Measurements from ENCODE around the gene AP2B1.

The AP2B1 gene

DNA sequence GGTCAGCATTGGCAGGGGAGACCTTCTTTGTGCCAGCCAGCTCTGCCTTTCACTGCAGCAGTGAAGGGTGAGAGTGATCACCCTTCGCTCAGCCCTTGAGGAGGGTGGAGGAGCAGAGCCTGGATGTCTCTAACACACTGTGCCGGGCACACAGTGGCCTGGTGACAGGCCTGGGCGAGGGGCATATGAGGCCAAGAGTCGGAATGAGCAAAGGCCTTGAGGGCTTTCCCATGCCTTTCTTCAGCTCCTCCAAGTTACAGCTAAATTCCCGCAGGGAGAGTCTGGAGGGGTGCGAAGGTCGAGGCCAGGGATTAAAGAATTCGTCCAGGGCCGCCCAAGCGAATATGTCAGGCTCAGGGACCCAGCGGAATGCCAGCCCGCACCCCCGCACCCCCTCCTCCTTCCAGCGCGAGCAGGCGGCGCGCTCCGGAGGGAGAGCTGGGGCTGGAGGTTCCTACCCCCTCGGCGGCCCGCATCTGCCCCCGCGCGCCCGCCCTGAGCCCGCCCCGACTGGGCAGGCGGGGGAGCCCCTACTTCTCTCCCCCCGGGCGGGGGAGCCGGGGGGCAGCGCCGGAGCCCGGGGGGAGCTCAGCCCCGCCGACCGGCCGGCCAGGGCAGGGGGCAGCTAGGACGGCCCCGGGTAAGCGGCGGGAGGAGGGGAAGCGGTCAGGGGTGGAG is 144.3 kb downstream of the AP2B1 start, which contains the start of gene RASL10B (continued):
- TF ChIP-seq SALL2 (tag by site-specific recombination; IDR thresholded peaks at IDR 0.05; ENCODE audit: borderline replicate concordance) (no peak), ZNF398 (tag by site-specific recombination; IDR thresholded peaks at IDR 0.05) (peak; percentile 96), SCRT1 (tag by site-specific recombination; IDR thresholded peaks at IDR 0.05; ENCODE audit: borderline replicate concordance) (no peak), RBAK (tag by site-specific recombination; IDR thresholded peaks at IDR 0.05) (no peak), ZFP37 (tag by site-specific recombination; IDR thresholded peaks at IDR 0.05) (no peak), ZNF747 (tag by site-specific recombination; IDR thresholded peaks at IDR 0.05) (no peak), TSHZ1 (tag by site-specific recombination; IDR thresholded peaks at IDR 0.05; ENCODE audit: borderline replicate concordance) (no peak), ZNF639 (tag by site-specific recombination; IDR thresholded peaks at IDR 0.05) (no peak), GFI1B (tag by site-specific recombination; IDR thresholded peaks at IDR 0.05) (no peak), ZNF24 (tag by site-specific recombination; IDR thresholded peaks at IDR 0.05) (no peak), ZNF138 (tag by site-specific recombination; IDR thresholded peaks at IDR 0.05; ENCODE audit: borderline replicate concordance) (no peak), OSR2 (tag by site-specific recombination; IDR thresholded peaks at IDR 0.05) (no peak), ZNF140 (tag by site-specific recombination; IDR thresholded peaks at IDR 0.05) (no peak), ZNF366 (tag by site-specific recombination; conservative IDR thresholded peaks at IDR 0.05) (no peak), ZNF624 (tag by site-specific recombination; IDR thresholded peaks at IDR 0.05) (no peak), KLF10 (tag by site-specific recombination; IDR thresholded peaks at IDR 0.05) (peak; percentile 17; the same call in 1 of the 2 replicates), ZNF202 (tag by site-specific recombination; IDR thresholded peaks at IDR 0.05; ENCODE audit: borderline replicate concordance) (no peak), ZNF248 (tag by site-specific recombination; IDR thresholded peaks at IDR 0.05) (no peak), ZNF274 (IDR thresholded peaks at IDR 0.05; ENCODE audit: low read length) (no peak), ZNF274 (tag by site-specific recombination; IDR thresholded peaks at IDR 0.05; ENCODE audit: borderline replicate concordance) (no peak), PRDM10 (tag by site-specific recombination; IDR thresholded peaks at IDR 0.05) (peak; percentile 76), ZNF133 (tag by site-specific recombination; IDR thresholded peaks at IDR 0.05) (no peak), ZNF621 (tag by site-specific recombination; IDR thresholded peaks at IDR 0.05) (no peak), ZNF664 (tag by site-specific recombination; IDR thresholded peaks at IDR 0.05) (no peak), ZNF776 (tag by site-specific recombination; IDR thresholded peaks at IDR 0.05; ENCODE audit: borderline replicate concordance) (no peak)
- TF ChIP-seq, protein P1, sequence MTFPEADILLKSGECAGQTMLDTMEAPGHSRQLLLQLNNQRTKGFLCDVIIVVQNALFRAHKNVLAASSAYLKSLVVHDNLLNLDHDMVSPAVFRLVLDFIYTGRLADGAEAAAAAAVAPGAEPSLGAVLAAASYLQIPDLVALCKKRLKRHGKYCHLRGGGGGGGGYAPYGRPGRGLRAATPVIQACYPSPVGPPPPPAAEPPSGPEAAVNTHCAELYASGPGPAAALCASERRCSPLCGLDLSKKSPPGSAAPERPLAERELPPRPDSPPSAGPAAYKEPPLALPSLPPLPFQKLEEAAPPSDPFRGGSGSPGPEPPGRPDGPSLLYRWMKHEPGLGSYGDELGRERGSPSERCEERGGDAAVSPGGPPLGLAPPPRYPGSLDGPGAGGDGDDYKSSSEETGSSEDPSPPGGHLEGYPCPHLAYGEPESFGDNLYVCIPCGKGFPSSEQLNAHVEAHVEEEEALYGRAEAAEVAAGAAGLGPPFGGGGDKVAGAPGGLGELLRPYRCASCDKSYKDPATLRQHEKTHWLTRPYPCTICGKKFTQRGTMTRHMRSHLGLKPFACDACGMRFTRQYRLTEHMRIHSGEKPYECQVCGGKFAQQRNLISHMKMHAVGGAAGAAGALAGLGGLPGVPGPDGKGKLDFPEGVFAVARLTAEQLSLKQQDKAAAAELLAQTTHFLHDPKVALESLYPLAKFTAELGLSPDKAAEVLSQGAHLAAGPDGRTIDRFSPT (tag by site-specific recombination; IDR thresholded peaks at IDR 0.05): no peak
- TF ChIP-seq, protein P2, sequence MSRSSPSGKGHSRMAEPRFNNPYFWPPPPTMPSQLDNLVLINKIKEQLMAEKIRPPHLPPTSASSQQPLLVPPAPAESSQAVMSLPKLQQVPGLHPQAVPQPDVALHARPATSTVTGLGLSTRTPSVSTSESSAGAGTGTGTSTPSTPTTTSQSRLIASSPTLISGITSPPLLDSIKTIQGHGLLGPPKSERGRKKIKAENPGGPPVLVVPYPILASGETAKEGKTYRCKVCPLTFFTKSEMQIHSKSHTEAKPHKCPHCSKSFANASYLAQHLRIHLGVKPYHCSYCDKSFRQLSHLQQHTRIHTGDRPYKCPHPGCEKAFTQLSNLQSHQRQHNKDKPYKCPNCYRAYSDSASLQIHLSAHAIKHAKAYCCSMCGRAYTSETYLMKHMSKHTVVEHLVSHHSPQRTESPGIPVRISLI (tag by site-specific recombination; IDR thresholded peaks at IDR 0.05): no peak
